ENCODE measurements around the gene MGAT2. TPM values are rescaled to one million over a fixed set of nuclear protein-coding genes. Genes with fewer than 3 reads are reported as not detected.

MGAT2 gene
- total and polyA plus RNA-seq, 5 donors, result 12.0 to 22.1 (median 14.7) TPM

DNA sequence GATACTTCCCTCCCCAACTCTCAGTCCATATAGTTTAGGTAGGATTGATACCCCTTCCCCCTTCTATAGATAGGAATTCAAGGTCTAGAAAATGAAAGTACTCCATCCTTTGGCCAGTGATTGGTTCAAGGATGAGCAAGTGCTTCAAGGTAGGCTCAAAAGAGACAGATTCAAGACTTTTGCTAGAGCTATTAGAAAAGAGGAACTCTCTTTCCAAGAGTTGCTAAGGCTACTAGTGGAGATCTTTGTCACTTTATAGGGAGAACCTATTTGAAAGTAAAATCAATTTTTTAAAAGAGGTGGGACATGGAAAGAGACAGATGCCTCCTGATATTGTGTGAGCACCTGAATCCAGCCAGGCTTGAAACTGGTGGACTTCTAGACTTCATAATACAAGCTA is 49.9 kb downstream of the MGAT2 start:
- Histone ChIP-seq H3K4me3 (ENCODE audit: low read length) (no peak overlapping the region), H3K27me3 (ENCODE audit: control insufficient read depth, insufficient read depth) (no peaks in the 10 kb centered on the region), H3K27ac (ENCODE audit: low read length) (no peak overlapping the region), H3K4me1 (ENCODE audit: control insufficient read depth, insufficient read depth, low read length) (no peaks in the 10 kb centered on the region), H3K9me3 (ENCODE audit: control insufficient read depth, low read length) (no peaks in the 10 kb centered on the region)
- no peak for DNase-seq
- no peak for ATAC-seq
- intact Hi-C loops (cut with DNase I), result no loop called here

Other genes with a start within 250 kb of the MGAT2 start
- gene RPS29, start 34.4 kb upstream of the MGAT2 start, total RNA-seq, result 100 to 1,000 TPM; 827 to 988 (median 890) TPM
- gene RPS29, start 34.4 kb upstream of the MGAT2 start, polyA plus RNA-seq, result 1,306 TPM
- 1 to 10 TPM; 5.3 to 7.5 (median 6.5) TPM for gene LRR1, start 21.9 kb upstream of the MGAT2 start, total RNA-seq
- gene LRR1, start 21.9 kb upstream of the MGAT2 start, polyA plus RNA-seq, result 3.5 TPM
- gene RPL36AL, start 173 bp upstream of the MGAT2 start, total RNA-seq, result 100 to 1,000 TPM; 153 to 180 (median 167) TPM
- 315 TPM for gene RPL36AL, start 173 bp upstream of the MGAT2 start, polyA plus RNA-seq
- gene DNAAF2, start 14.4 kb downstream of the MGAT2 start, total RNA-seq, result 1 to 10 TPM; 5.3 to 7.1 (median 6.1) TPM
- gene DNAAF2, start 14.4 kb downstream of the MGAT2 start, polyA plus RNA-seq, result 6.0 TPM
- 1 to 10 TPM in 3 of 4 donors, under 1 TPM in 1; 0.59 to 2.0 (median 1.6) TPM for gene POLE2, start 67.4 kb downstream of the MGAT2 start, total RNA-seq
- 0.81 TPM for gene POLE2, start 67.4 kb downstream of the MGAT2 start, polyA plus RNA-seq
- 10 to 100 TPM; 10.4 to 14.5 (median 12.1) TPM for gene KLHDC1, start 72.3 kb downstream of the MGAT2 start, total RNA-seq
- 5.3 TPM for gene KLHDC1, start 72.3 kb downstream of the MGAT2 start, polyA plus RNA-seq
- 10 to 100 TPM; 71.5 to 91.9 (median 74.1) TPM for gene KLHDC2, start 147.4 kb downstream of the MGAT2 start, total RNA-seq
- gene KLHDC2, start 147.4 kb downstream of the MGAT2 start, polyA plus RNA-seq, result 77.3 TPM
- 10 to 100 TPM; 47.0 to 54.4 (median 51.7) TPM for gene NEMF, start 232.0 kb downstream of the MGAT2 start, total RNA-seq
- 27.0 TPM for gene NEMF, start 232.0 kb downstream of the MGAT2 start, polyA plus RNA-seq